Ishikawa (cell line): ENCODE measurements around the gene SFTPD.

Experiments used
- CEBPB ChIP-seq: IDR thresholded peaks from 2 replicates; pipeline ENCODE4 v1.6.1; 2012
- CREB1 ChIP-seq: IDR thresholded peaks from 2 replicates; pipeline ENCODE4 v1.6.1; 2012; ENCODE audit warnings: low read depth
- EGR1 ChIP-seq: IDR thresholded peaks from 2 replicates; pipeline ENCODE4 v1.6.1; 2012
- EP300 ChIP-seq: IDR thresholded peaks from 2 replicates; pipeline ENCODE4 v1.6.1; 2012; ENCODE audit warnings: borderline replicate concordance
- FOXM1 ChIP-seq: IDR thresholded peaks from 2 replicates; pipeline ENCODE4 v1.6.1; 2012; ENCODE audit warnings: low read depth, borderline replicate concordance
- NFIC ChIP-seq: IDR thresholded peaks from 2 replicates; pipeline ENCODE4 v1.6.1; 2012
- RAD21 ChIP-seq: IDR thresholded peaks from 2 replicates; pipeline ENCODE4 v1.6.1; 2012; ENCODE audit warnings: low read depth
- TAF1 ChIP-seq: IDR thresholded peaks from 2 replicates; pipeline ENCODE4 v1.6.1; 2012; ENCODE audit warnings: low read depth, mild to moderate bottlenecking
- TCF12 ChIP-seq: IDR thresholded peaks from 2 replicates; pipeline ENCODE4 v1.6.1; 2012; ENCODE audit warnings: low read depth
- TEAD4 ChIP-seq: IDR thresholded peaks from 2 replicates; pipeline ENCODE4 v1.6.1; 2012
- YY1 ChIP-seq: IDR thresholded peaks from 2 replicates; pipeline ENCODE4 v1.6.1; 2012; ENCODE audit warnings: low read depth
- ZBTB7A ChIP-seq: IDR thresholded peaks from 2 replicates; pipeline ENCODE4 v1.6.1; 2012; ENCODE audit warnings: low read depth
- TF ChIP-seq, protein P1 (sequence below): IDR thresholded peaks from 2 replicates; pipeline ENCODE4 v1.6.1; 2012
- TF ChIP-seq, protein P2 (sequence below): IDR thresholded peaks from 2 replicates; pipeline ENCODE4 v1.6.1; 2012
- TF ChIP-seq, protein P3 (sequence below): IDR thresholded peaks from 2 replicates; pipeline ENCODE4 v1.6.1; 2012; ENCODE audit warnings: low read depth, mild to moderate bottlenecking

SFTPD gene

DNA sequence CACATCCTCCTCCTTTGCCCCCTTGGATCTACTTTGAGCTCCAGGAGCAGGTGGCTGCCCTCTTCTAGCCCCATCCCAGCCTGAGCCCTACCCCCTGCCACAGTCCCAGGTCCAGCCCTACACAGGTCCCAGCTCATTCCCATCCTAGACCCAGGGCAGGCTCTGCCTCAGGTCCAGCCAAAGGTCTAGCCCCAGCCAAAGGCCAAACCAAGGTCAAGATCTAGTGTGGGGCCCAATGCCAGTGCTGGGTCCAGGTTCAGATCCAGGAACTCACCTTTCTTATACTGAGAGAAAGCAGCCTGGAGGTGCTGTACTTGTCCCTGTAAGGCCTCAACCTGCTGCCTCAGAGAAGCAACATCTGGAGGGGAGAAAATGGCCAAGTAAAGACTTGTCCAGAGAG, 8.5 kb downstream of the SFTPD start:
- TF ChIP-seq, protein P1, sequence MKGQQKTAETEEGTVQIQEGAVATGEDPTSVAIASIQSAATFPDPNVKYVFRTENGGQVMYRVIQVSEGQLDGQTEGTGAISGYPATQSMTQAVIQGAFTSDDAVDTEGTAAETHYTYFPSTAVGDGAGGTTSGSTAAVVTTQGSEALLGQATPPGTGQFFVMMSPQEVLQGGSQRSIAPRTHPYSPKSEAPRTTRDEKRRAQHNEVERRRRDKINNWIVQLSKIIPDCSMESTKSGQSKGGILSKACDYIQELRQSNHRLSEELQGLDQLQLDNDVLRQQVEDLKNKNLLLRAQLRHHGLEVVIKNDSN: no peak
- TF ChIP-seq TEAD4 (no peak), CREB1 (no peak), EGR1 (no peak), NFIC (no peak), EP300 (no peak), CEBPB (no peak), YY1 (no peak), TAF1 (no peak), ZBTB7A (no peak), RAD21 (no peak), TCF12 (no peak), FOXM1 (no peak)
- TF ChIP-seq, protein P2, sequence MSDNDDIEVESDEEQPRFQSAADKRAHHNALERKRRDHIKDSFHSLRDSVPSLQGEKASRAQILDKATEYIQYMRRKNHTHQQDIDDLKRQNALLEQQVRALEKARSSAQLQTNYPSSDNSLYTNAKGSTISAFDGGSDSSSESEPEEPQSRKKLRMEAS: no peak
- TF ChIP-seq, protein P3, sequence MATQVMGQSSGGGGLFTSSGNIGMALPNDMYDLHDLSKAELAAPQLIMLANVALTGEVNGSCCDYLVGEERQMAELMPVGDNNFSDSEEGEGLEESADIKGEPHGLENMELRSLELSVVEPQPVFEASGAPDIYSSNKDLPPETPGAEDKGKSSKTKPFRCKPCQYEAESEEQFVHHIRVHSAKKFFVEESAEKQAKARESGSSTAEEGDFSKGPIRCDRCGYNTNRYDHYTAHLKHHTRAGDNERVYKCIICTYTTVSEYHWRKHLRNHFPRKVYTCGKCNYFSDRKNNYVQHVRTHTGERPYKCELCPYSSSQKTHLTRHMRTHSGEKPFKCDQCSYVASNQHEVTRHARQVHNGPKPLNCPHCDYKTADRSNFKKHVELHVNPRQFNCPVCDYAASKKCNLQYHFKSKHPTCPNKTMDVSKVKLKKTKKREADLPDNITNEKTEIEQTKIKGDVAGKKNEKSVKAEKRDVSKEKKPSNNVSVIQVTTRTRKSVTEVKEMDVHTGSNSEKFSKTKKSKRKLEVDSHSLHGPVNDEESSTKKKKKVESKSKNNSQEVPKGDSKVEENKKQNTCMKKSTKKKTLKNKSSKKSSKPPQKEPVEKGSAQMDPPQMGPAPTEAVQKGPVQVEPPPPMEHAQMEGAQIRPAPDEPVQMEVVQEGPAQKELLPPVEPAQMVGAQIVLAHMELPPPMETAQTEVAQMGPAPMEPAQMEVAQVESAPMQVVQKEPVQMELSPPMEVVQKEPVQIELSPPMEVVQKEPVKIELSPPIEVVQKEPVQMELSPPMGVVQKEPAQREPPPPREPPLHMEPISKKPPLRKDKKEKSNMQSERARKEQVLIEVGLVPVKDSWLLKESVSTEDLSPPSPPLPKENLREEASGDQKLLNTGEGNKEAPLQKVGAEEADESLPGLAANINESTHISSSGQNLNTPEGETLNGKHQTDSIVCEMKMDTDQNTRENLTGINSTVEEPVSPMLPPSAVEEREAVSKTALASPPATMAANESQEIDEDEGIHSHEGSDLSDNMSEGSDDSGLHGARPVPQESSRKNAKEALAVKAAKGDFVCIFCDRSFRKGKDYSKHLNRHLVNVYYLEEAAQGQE: no peak

DNA sequence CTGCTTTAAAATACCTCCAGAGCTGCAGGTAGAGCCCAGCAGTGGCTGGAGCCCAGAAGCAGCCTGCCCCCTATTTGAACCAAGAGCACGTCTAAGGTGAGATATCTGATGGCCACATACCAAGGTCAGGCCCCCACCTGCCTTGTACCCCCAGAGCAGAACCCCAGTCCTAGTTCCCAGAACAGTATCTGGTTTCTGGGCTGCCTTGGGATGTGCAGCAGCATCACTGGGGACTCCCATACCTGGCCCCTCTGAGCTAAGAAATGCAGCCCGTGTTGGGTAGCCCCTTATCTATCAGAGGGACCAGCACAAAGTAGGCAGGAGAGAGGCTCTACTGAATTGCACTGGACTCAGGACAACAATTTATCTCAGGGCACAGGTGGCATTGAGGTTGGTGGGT, 8.9 kb downstream of the SFTPD start:
- TF ChIP-seq YY1: no peak
- TF ChIP-seq TEAD4: no peak
- no peak for TF ChIP-seq CEBPB
- TF ChIP-seq, protein P3: no peak
- TF ChIP-seq ZBTB7A: no peak
- no peak for TF ChIP-seq TCF12
- no peak for TF ChIP-seq RAD21

DNA sequence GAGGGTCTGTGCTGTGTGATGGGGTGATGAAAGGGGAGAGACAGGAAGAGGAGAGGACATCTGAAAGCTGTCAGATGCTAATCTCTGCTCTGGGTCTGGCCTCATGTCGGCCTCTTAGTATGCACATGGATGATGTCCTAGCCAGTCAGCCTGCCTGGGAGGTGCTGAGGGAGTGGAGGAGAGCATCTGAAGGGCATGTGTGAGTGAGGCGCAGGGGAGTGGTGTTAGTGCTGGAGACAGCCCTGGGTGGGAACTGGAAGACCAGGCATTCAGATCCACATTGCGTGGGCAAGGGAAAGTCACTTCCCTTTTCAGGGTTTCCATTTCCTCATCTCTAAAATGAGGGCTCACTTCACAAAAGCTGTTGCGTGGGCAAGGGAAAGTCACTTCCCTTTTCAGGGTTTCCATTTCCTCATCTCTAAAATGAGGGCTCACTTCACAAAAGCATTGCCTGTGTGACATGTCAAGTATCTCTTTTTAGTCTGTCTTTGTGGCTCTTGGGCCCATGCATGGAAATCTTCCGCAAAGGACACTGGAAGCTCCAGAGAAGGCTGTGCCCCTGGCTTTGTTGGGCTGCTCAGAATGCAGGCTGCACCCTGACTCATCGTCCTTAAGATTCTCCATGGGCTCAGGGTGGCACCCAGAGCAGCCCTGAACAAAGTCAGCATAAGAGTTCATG, 10.0 kb downstream of the SFTPD start:
- TF ChIP-seq, protein P2: no peak
- TF ChIP-seq, protein P1: no peak
- TF ChIP-seq TAF1: no peak
- TF ChIP-seq EP300: no peak
- TF ChIP-seq EGR1: no peak
- TF ChIP-seq TCF12: no peak
- TF ChIP-seq YY1: no peak
- TF ChIP-seq NFIC: no peak
- TF ChIP-seq, protein P3: no peak
- no peak for TF ChIP-seq CEBPB
- no peak for TF ChIP-seq CREB1
- no peak for TF ChIP-seq RAD21
- no peak for TF ChIP-seq TEAD4
- no peak for TF ChIP-seq ZBTB7A
- no peak for TF ChIP-seq FOXM1

DNA sequence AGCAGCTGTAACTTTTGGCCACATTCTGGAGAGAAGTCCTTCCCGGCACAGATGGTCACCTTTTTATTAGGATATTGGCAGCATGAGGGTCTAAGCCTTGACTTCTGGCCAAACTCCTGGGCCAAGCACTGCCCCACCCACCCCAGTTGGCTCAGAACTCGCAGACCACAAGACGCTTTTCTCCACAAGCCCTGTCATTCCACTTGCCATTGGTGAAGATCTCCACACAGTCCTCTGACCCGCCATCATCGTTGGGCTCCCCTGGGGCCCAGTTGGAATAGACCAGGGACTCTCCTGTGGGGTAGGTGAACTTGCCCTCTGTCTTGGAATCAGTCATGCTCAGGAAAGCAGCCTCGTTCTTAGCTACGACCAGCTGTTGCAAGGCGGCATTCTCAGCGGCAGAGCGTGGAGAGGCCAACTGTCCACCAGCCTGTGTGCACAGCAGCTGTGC, 11.2 kb downstream of the SFTPD start:
- TF ChIP-seq, protein P1: no peak
- TF ChIP-seq TCF12 (no peak), TEAD4 (no peak)
